GM18505 (cell line): Measurements from ENCODE around the gene DYNC2H1.

ENCODE experiments used
- ATAC-seq: cut with Tn5 transposase; IDR thresholded peaks from one replicate; pipeline ENCODE4 v1.9.1; 2021; ENCODE audit not compliant: unreplicated experiment
- POLR2A ChIP-seq: IDR thresholded peaks from 4 replicates; pipeline ENCODE4 v1.6.1; 2011; ENCODE audit warnings: borderline replicate concordance; ENCODE audit not compliant: insufficient read depth, insufficient read length; ENCODE audit errors: extremely low read depth

DYNC2H1 gene

DNA sequence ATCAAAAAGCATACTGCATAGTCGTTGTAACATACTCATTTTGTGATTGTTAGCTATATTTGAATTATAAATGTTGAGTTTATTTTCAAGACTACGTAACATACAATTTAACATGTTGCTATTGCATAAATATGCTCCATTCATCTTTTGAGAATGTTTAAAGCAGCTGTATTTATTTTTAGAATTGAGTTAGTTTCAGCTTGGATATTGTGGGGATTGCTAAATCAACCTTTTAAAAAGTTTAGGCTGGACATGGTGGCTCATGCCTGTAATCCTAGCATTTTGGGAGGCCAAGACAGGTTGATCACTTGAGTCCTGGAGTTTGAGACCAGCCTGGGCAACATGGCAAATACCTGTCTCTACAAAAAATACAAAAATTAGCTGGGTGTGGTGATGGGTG lies 288.1 kb downstream of the DYNC2H1 start:
- no peak for ATAC-seq
- no peak for TF ChIP-seq POLR2A

DNA sequence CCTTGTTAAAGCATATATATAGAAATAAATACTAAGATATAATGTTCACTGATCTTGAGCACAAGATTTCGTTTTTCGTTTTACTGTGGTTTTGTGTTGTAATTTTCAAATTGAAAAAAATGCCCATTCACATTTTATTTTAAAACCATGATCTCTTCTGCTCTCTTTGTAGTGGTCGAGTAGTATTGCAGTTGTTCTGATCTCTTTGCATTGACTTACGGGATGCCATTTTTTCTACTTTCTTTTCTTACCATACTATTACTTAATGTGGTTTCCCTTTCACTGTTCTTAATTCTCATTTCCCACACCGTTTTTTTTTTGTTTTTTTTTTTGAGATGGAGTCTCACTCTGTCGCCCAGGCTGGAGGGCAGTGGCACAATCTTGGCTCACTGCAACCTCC lies 289.6 kb downstream of the DYNC2H1 start:
- no peak for ATAC-seq
- no peak for TF ChIP-seq POLR2A

DNA sequence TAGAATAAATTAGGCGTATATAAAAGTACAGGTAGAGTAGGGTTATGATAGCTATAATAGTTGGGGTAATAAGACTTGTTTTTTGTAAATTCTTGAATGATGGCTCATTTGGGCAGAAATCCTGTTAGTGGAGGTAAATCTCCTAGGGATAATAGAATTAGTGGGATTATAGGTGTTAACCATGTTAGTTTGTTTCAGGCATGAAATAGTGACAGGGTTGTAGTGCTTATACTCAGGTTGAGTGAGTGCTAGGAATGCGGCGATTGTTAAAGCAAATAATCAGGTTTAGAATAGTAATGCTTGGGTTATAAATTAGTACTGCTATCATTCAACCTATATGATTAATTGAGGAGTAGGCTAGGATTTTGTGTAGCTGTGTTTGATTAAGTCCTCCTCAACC lies 297.1 kb downstream of the DYNC2H1 start:
- no peak for TF ChIP-seq POLR2A
- ATAC-seq = no peak

DNA sequence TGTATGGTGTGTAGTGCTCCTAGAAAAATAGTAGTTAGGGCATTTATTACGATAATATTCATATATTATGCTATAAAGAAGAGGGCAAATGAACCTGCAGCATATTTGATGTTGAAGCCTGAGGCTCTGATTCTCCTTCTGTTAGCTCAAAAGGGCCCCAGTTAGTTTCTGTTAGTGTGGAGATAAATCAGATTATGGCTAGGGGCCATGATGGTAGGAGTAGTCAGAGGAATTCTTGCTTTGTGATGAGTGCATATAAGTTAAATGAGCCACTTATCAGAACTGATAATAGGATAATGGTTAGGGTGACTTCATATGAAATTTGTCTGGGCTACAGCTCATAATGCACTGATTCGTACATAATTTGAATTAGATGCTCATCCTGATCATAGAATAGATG lies 298.4 kb downstream of the DYNC2H1 start:
- no peak for ATAC-seq
- no peak for TF ChIP-seq POLR2A

- no peak for TF ChIP-seq POLR2A
- ATAC-seq = no peak
Measured at GRCh38 chr11:103413266-103413888, 304.2 kb downstream of the DYNC2H1 start.

DNA sequence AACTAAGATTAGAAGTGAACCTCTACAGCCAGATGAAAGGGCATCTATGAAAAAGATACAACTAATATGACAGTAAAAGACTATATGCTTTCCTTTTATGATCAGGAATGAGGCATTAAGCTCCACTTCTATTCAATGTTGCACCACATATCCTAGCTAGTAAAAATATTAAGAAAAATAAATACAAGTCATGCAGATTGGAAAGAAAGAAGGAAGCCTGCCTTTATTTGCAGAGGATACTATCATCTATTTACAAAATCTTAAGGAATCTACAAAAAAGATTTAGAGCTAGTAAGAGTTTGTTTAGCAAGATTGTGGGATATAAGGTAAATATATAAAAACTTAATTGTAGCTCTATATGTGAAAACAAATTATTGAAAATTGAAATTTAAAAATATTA lies 308.8 kb downstream of the DYNC2H1 start:
- TF ChIP-seq POLR2A = no peak
- ATAC-seq = no peak

DNA sequence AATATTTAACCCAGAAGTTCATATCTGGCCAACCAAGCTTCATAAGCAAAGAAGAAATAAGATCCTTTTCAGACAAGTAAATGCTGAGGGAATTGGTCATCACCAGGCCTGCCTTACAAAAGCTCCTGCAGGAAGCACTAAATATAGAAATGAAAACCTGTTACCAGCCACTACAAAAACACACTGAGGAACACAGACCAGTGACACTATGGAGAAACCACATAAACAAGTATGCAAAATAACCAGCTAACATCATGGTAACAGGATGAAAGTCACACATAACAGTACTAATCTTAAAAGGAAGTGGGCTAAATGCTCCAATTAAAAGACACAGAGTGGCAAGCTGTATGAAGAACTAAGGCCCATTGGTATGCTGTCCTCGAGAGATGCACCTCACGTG lies 311.4 kb downstream of the DYNC2H1 start:
- no peak for TF ChIP-seq POLR2A
- ATAC-seq = no peak

DNA sequence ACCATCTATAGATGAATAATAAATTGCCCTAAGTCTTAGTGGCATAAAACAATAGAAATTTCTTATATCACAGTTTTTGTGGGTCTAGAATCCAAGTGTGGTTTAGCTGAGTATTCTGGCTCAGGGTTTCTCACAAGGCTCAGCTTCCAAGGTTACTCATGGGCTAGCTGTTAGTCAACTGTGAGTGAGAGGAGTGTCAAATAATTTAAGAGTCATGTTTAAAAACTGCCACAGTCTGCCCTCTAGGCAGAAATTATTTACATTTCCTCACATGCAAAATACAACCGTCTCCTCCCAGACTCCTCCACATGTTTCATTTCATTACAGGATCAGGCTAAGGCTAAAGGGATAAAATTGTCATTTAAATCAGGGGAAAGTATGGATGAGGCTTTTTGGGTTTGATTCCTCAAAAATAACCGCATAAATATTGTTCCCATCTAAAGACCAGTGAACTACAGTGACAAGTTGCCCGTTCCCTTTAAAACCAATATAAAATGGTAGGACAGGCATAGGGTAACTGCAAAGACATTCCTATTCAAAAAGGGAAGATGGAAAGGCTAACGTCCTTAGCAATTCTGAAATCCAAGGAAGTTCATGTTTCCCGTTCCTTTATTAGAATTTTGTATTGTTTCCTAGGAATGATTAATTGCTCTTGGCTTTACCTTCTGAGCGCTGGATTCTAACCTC lies 324.3 kb downstream of the DYNC2H1 start:
- no peak for ATAC-seq
- no peak for TF ChIP-seq POLR2A

DNA sequence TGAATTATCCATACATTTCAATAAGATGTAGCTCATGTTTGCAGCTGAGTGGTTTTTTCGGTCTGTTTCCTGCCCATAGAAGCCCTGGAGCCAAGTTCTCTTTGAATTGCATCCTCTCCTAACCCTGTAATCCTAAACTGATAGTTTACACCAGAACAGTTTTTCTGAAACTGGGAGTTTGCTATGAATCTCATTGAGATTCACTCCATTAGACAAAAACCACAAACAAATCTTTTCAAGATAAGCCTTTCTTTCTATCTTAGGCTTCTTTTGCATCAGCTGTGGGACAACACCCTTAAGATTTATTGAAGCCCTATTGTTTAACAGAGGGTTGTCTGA lies 324.8 kb downstream of the DYNC2H1 start:
- ATAC-seq = no peak
- TF ChIP-seq POLR2A = no peak

DNA sequence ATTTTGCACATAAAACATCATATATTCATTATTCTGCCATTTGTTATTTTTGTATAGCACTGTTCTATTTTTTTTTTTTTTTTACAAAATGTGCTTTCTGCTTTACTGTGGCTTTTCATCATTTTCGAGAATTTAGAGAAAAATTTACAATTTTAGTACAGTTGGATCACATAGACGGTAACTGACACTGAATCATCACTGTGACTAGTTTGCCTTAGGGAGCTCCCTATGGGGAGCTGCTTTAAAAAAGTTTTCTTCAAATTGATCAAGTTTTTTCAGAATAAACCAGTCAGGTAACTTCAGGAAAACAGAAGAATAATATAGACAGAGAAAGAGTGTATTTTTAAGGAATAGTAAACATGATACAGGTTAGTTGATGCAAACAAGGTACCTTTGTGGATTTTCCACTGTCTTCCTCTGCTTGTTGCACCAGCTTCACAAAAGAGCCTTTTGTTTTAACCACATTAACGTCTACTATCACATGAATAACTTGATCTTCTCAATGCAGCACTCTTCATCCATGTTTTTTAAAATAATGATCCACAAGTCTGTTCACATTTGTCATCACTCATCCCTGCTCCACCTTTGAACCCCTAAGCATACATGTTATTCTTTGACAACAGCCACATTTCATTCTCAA lies 327.0 kb downstream of the DYNC2H1 start:
- no peak for ATAC-seq

GRCh38 chr11:103441021-103441420 lies 331.8 kb downstream of the DYNC2H1 start:
- no peak for TF ChIP-seq POLR2A
- no peak for ATAC-seq

More for the DNA sequence above, 327.0 kb downstream of the DYNC2H1 start:
- TF ChIP-seq POLR2A = no peak

DNA sequence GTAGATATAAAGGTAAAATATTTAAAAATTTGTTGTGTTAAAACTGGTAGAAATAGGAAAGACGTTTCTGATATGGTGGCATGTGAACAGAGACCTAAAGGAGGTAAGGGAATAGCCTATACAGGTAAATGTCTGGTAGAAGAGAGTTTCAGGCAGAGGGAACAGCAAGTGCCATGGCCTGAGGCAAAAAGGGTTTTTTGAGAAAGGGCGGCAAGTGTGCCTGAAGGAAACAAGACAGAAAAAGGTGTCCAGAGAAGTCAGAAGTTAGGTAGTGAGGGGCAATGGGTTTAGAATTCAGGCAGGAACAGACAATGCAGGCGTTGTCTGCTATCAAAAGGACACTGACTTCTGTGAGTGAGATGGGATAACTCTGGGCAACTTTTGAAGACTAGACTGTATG lies 339.7 kb downstream of the DYNC2H1 start:
- no peak for ATAC-seq
- TF ChIP-seq POLR2A = no peak

- TF ChIP-seq POLR2A = no peak
- ATAC-seq = no peak
Measured at GRCh38 chr11:103450241-103450640, 341.0 kb downstream of the DYNC2H1 start.

- ATAC-seq = no peak
- TF ChIP-seq POLR2A = no peak
Measured at GRCh38 chr11:103453126-103453525, 343.9 kb downstream of the DYNC2H1 start.
